ENCODE measurements around the gene ETV5. TPM values are rescaled to one million over a fixed set of nuclear protein-coding genes. Genes with fewer than 3 reads are reported as not detected.
"Not testable (repeated sequence)": the region's sequence is repeated elsewhere in the genome, so short reads cannot be mapped to it uniquely, and the experiment has no call there.

The ETV5 gene
- total RNA-seq, 4 donors from 2014 or later = 19.0 to 31.6 (median 21.3) TPM

DNA sequence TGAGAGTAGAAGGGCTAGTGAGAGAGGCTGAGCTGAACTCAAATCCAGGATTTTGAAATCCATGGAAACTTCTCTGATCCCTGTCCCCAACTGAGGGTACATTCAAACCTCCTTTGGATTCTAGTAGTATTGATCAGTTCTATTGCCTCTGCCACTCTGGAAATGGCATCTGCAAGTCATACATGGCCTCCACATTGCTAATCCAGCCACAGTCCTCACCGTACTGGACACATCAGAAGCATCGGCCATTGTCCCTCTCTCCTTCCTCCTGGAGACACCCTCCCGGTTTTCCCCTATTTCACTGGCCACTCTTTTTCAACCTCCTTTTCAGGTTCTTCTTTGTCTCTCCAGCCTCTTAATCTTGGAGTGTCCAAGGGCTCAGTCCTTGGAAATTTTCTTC, 66.9 kb downstream of the ETV5 start:
- no peak overlapping the region for H3K4me3 ChIP-seq
- intact Hi-C loops (cut with DNase I; ENCODE audit: low total_unique reads) (no loop called here), in situ Hi-C loops (cut with MboI; ENCODE audit: low sequenced_read_pairs in 4 of 4) (no loop called here)
- no peak overlapping the region for H3K27ac ChIP-seq
- no peak for ATAC-seq
- TF ChIP-seq, protein P1, sequence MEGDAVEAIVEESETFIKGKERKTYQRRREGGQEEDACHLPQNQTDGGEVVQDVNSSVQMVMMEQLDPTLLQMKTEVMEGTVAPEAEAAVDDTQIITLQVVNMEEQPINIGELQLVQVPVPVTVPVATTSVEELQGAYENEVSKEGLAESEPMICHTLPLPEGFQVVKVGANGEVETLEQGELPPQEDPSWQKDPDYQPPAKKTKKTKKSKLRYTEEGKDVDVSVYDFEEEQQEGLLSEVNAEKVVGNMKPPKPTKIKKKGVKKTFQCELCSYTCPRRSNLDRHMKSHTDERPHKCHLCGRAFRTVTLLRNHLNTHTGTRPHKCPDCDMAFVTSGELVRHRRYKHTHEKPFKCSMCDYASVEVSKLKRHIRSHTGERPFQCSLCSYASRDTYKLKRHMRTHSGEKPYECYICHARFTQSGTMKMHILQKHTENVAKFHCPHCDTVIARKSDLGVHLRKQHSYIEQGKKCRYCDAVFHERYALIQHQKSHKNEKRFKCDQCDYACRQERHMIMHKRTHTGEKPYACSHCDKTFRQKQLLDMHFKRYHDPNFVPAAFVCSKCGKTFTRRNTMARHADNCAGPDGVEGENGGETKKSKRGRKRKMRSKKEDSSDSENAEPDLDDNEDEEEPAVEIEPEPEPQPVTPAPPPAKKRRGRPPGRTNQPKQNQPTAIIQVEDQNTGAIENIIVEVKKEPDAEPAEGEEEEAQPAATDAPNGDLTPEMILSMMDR (IDR thresholded peaks at IDR 0.05 in 4 of 5, conservative IDR thresholded peaks at IDR 0.05 in 1 of 5) = no peak
- no peak for TF ChIP-seq POLR2A (IDR thresholded peaks at IDR 0.05)
- peaks cover 0 to 2% (median 0%) of the 10 kb centered on the region in 3 donors for H3K9me3 ChIP-seq
- peaks cover 0 to under 1% of the 10 kb centered on the region in 2 donors for H3K36me3 ChIP-seq
- no peak for DNase-seq
- H3K27me3 ChIP-seq = peaks cover 7 to 19% (median 10%) of the 10 kb centered on the region in 3 donors
- H3K4me1 ChIP-seq = no peaks in the 10 kb centered on the region

DNA sequence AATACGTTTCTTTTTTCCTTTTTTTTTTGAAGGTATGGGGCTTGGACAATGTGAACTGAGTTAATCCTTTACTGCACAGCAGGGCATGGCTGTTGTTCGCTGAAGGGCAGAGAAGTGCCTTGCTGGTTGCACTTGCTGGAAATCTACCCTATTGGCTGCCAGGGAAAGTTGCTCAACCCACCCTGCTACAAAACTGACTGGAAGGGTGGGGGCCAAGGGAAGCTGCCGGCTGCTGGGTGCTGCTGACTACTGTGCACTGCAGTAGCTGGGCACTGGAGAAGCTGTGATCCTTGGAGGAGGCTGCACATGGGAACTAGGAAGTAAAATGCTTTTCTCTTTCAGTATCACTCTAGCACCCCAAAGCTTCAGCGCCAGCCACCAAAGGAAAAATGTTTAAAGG, 70.5 kb downstream of the ETV5 start:
- no peaks in the 10 kb centered on the region for H3K27me3 ChIP-seq
- H3K36me3 ChIP-seq = no peaks in the 10 kb centered on the region
- DNase-seq (no peak), ATAC-seq (no peak)
- H3K4me1 ChIP-seq = no peaks in the 10 kb centered on the region
- in situ Hi-C loops (cut with MboI; ENCODE audit: low sequenced_read_pairs in 4 of 4) = no loop called here
- intact Hi-C loops (cut with DNase I; ENCODE audit: low total_unique reads) = no loop called here
- TF ChIP-seq POLR2A (IDR thresholded peaks at IDR 0.05) = no peak
- TF ChIP-seq, protein P1 (IDR thresholded peaks at IDR 0.05 in 4 of 5, conservative IDR thresholded peaks at IDR 0.05 in 1 of 5) = no peak
- no peak overlapping the region for H3K27ac ChIP-seq
- no peak overlapping the region for H3K4me3 ChIP-seq
- H3K9me3 ChIP-seq = peaks cover 0 to 2% (median 0%) of the 10 kb centered on the region in 3 donors

DNA sequence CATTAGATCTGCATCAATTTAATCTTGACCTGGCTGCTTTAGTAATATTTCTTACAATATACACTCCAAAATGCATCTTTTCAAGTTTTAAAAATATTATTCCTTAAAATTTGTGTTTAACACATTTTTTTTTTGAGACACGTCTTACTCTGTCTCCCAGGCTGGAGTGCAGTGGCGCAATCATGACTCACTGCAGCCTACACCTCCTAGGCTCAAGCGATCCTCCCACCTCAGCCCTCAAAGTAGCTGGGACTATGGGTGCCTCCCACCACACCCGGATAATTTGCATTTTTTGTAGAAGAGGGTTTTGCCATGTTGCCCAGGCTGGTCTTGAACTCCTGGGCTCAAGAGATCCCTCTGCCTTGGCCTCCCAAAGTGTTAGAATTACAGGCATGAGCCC, 73.6 kb downstream of the ETV5 start:
- in situ Hi-C loops (cut with MboI; ENCODE audit: low sequenced_read_pairs in 4 of 4) (no loop called here), intact Hi-C loops (cut with DNase I; ENCODE audit: low total_unique reads) (no loop called here)
- Histone ChIP-seq H3K27ac (no peak overlapping the region), H3K4me1 (no peaks in the 10 kb centered on the region), H3K4me3 (no peak overlapping the region), H3K36me3 (no peaks in the 10 kb centered on the region), H3K9me3 (peaks cover 0 to 2% (median 0%) of the 10 kb centered on the region in 3 donors), H3K27me3 (no peaks in the 10 kb centered on the region)
- TF ChIP-seq, protein P1 (IDR thresholded peaks at IDR 0.05 in 4 of 5, conservative IDR thresholded peaks at IDR 0.05 in 1 of 5) = no peak
- TF ChIP-seq POLR2A (IDR thresholded peaks at IDR 0.05) = no peak
- ATAC-seq (no peak), DNase-seq (peak in 1 of 2 donors; percentile 15)

DNA sequence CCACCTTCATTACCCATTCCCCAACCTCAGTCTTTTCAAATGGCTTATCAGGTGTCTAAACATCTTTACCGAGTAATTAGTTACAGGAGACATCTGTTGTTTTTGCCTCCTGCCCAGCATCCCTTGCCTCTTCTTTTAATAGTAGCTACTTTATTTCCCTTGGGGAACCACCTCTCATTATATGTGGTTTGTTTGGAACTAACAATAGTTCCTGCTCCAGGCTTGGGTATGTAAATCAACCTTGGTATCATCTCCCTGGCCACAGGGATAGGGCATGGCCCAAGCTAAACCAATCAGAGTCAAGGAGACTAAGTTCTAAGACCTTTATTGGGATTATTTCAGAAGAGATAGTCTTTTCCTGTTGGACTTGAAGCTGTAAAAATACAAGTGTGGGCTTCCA, 76.6 kb downstream of the ETV5 start:
- no peak for ATAC-seq
- TF ChIP-seq, protein P1 (IDR thresholded peaks at IDR 0.05 in 4 of 5, conservative IDR thresholded peaks at IDR 0.05 in 1 of 5) = no peak
- TF ChIP-seq POLR2A (IDR thresholded peaks at IDR 0.05) = no peak
- no peak overlapping the region for H3K27ac ChIP-seq
- H3K36me3 ChIP-seq = no peaks in the 10 kb centered on the region
- no peak overlapping the region for H3K4me3 ChIP-seq
- H3K9me3 ChIP-seq = no peaks in the 10 kb centered on the region
- no peaks in the 10 kb centered on the region for H3K27me3 ChIP-seq
- in situ Hi-C loops (cut with MboI; ENCODE audit: low sequenced_read_pairs in 4 of 4) (no loop called here), intact Hi-C loops (cut with DNase I; ENCODE audit: low total_unique reads) (no loop called here)
- H3K4me1 ChIP-seq = no peaks in the 10 kb centered on the region
- DNase-seq = no peak

DNA sequence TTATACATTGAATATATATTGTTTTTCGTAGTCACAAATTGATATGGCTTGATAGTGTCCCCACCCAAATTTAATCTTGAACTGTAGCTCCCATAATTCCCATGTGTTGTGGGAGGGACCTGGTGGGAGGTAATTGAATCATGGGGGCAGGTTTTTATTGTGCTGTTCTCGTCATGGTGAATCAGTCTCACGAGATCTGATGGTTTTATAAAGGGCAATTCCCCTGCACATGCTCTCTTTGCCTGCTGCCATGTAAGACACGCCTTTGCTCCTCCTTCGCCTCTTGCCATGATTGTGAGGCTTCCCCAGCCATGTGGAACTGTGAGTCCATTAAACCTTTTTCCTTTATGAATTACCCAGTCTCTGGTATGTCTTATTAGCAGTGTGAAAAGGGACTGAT, 82.9 kb downstream of the ETV5 start:
- intact Hi-C loops (cut with DNase I; ENCODE audit: low total_unique reads); H3K36me3 ChIP-seq; H3K4me1 ChIP-seq; DNase-seq; ATAC-seq; H3K27me3 ChIP-seq; H3K27ac ChIP-seq; H3K9me3 ChIP-seq; H3K4me3 ChIP-seq; in situ Hi-C loops (cut with MboI; ENCODE audit: low sequenced_read_pairs in 4 of 4): not testable (repeated sequence)
